Stimulated activated CD8-positive, alpha-beta memory T cell treated with anti-CD3 and anti-CD28 coated beads, Interleukin-15, amount 100 ng/mL, for 24 hours (primary cell): ENCODE measurements around the gene CDON.

Source experiments
- DNase-seq: peaks from one replicate; pipeline ENCODE4 v3.0.0-alpha.2; 2020; ENCODE audit warnings: low read depth

The CDON gene

GRCh38 chr11:125954945-125955640 is 107.6 kb downstream of the CDON start:
- no peak for DNase-seq

GRCh38 chr11:125954123-125954944 is 108.3 kb downstream of the CDON start:
- DNase-seq, result no peak

GRCh38 chr11:125953401-125953935 is 109.2 kb downstream of the CDON start:
- DNase-seq, result no peak

- DNase-seq, result no peak
Measured at GRCh38 chr11:125952973-125953372, 109.7 kb downstream of the CDON start.

- no peak for DNase-seq
Measured at GRCh38 chr11:125952559-125952958, 110.1 kb downstream of the CDON start.

GRCh38 chr11:125951731-125952130 is 110.9 kb downstream of the CDON start:
- no peak for DNase-seq

GRCh38 chr11:125950696-125951651 is 111.7 kb downstream of the CDON start:
- DNase-seq, result no peak

GRCh38 chr11:125950178-125950490 is 112.5 kb downstream of the CDON start:
- DNase-seq, result no peak

GRCh38 chr11:125949271-125950177 is 113.1 kb downstream of the CDON start:
- DNase-seq, result no peak

- DNase-seq, result no peak
Measured at GRCh38 chr11:125948278-125949051, 114.2 kb downstream of the CDON start.

- no peak for DNase-seq
Measured at GRCh38 chr11:125947419-125948277, 115.0 kb downstream of the CDON start.

- DNase-seq, result no peak
Measured at GRCh38 chr11:125946712-125947418, 115.8 kb downstream of the CDON start.

GRCh38 chr11:125945797-125946520 is 116.7 kb downstream of the CDON start, which contains the start of gene VSIG10L2:
Gene VSIG10L2 (plus strand): TSS chr11:125946044. CDS start chr11:125946056, 12 bp downstream.
- DNase-seq, result no peak

- DNase-seq, result no peak
Measured at GRCh38 chr11:125945011-125945796, 117.5 kb downstream of the CDON start.

- no peak for DNase-seq
Measured at GRCh38 chr11:125944350-125945010, 118.2 kb downstream of the CDON start.

- no peak for DNase-seq
Measured at GRCh38 chr11:125943661-125944349, 118.9 kb downstream of the CDON start.
